ENCODE data around the gene DEGS2.

Gene DEGS2

GRCh38 chr14:100201701-100202100 lies 42.3 kb upstream of the DEGS2 start:
- H3K4me1 Mint-ChIP-seq: no peaks in the 10 kb centered on the region
- H3K27me3 Mint-ChIP-seq (ENCODE audit: low read depth): no peaks in the 10 kb centered on the region
- H3K27ac Mint-ChIP-seq: no peak overlapping the region
- H3K4me3 Mint-ChIP-seq: no peak overlapping the region
- peaks cover 5% of the 10 kb centered on the region for H3K36me3 Mint-ChIP-seq (ENCODE audit: low read depth)
- TF ChIP-seq, protein P1, sequence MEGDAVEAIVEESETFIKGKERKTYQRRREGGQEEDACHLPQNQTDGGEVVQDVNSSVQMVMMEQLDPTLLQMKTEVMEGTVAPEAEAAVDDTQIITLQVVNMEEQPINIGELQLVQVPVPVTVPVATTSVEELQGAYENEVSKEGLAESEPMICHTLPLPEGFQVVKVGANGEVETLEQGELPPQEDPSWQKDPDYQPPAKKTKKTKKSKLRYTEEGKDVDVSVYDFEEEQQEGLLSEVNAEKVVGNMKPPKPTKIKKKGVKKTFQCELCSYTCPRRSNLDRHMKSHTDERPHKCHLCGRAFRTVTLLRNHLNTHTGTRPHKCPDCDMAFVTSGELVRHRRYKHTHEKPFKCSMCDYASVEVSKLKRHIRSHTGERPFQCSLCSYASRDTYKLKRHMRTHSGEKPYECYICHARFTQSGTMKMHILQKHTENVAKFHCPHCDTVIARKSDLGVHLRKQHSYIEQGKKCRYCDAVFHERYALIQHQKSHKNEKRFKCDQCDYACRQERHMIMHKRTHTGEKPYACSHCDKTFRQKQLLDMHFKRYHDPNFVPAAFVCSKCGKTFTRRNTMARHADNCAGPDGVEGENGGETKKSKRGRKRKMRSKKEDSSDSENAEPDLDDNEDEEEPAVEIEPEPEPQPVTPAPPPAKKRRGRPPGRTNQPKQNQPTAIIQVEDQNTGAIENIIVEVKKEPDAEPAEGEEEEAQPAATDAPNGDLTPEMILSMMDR (IDR thresholded peaks at IDR 0.05; ENCODE audit: unreplicated experiment in 3 of 3): no peak
- H3K9me3 Mint-ChIP-seq: no peaks in the 10 kb centered on the region

DNA sequence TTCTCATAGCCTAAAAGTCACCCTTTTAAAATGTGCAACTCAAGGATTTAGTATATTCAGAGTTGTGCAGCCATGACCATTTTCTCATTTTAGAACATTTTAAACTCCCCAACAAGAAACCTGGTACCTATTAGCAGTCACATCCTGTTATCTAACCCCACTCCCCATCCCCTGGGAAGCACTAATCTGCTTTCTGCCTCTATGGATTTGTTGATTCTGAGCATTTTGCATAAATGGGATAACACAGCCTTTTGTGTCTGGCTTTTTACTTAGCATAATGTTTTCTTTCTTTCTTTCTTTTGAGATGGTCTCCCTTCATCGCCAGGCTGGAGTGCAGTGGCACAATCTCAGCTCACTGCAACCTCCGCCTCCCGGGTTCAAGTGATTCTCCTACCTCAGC lies 40.9 kb upstream of the DEGS2 start:
- no peaks in the 10 kb centered on the region for H3K9me3 Mint-ChIP-seq
- no peaks in the 10 kb centered on the region for H3K4me1 Mint-ChIP-seq
- no peaks in the 10 kb centered on the region for H3K27me3 Mint-ChIP-seq (ENCODE audit: low read depth)
- TF ChIP-seq, protein P1 (IDR thresholded peaks at IDR 0.05; ENCODE audit: unreplicated experiment in 3 of 3): no peak
- no peak overlapping the region for H3K4me3 Mint-ChIP-seq
- no peak overlapping the region for H3K27ac Mint-ChIP-seq
- no peaks in the 10 kb centered on the region for H3K36me3 Mint-ChIP-seq (ENCODE audit: low read depth)

- Mint-ChIP-seq H3K27ac (no peak overlapping the region), H3K36me3 (ENCODE audit: low read depth) (no peaks in the 10 kb centered on the region), H3K9me3 (no peaks in the 10 kb centered on the region)
Measured at GRCh38 chr14:100199240-100199860, 39.9 kb upstream of the DEGS2 start.

GRCh38 chr14:100193417-100194357 lies 34.2 kb upstream of the DEGS2 start:
- Mint-ChIP-seq H3K27me3 (ENCODE audit: low read depth) (no peaks in the 10 kb centered on the region), H3K27ac (peak overlapping the region; percentile 67 to 82 (median 74)), H3K4me1 (peaks cover 11% of the 10 kb centered on the region), H3K9me3 (no peaks in the 10 kb centered on the region), H3K36me3 (ENCODE audit: low read depth) (no peaks in the 10 kb centered on the region), H3K4me3 (peak overlapping the region; percentile 77 to 82 (median 80))
- TF ChIP-seq, protein P1 (IDR thresholded peaks at IDR 0.05; ENCODE audit: unreplicated experiment in 3 of 3): no peak

More at GRCh38 chr14:100199240-100199860, 39.9 kb upstream of the DEGS2 start:
- Mint-ChIP-seq H3K4me1 (peaks cover under 1% of the 10 kb centered on the region), H3K27me3 (ENCODE audit: low read depth) (no peaks in the 10 kb centered on the region), H3K4me3 (no peak overlapping the region)
- TF ChIP-seq, protein P1 (IDR thresholded peaks at IDR 0.05; ENCODE audit: unreplicated experiment in 3 of 3): no peak

- no peaks in the 10 kb centered on the region for H3K27me3 Mint-ChIP-seq (ENCODE audit: low read depth)
- H3K4me3 Mint-ChIP-seq: peak overlapping the region; percentile 77 to 82 (median 80)
- peak overlapping the region; percentile 71 to 82 (median 74) for H3K27ac Mint-ChIP-seq
- no peaks in the 10 kb centered on the region for H3K9me3 Mint-ChIP-seq
- TF ChIP-seq, protein P1 (IDR thresholded peaks at IDR 0.05; ENCODE audit: unreplicated experiment in 3 of 3): peak; percentile 89 to 96 (median 95)
- H3K36me3 Mint-ChIP-seq (ENCODE audit: low read depth): no peaks in the 10 kb centered on the region
- peaks cover 11% of the 10 kb centered on the region for H3K4me1 Mint-ChIP-seq
Measured at GRCh38 chr14:100192672-100193416, 33.4 kb upstream of the DEGS2 start.

Measured in nephron (organoid).